Spleen (tissue), 7 donors: ENCODE data around the gene OTOG.

ENCODE experiments used
- CTCF ChIP-seq, 11 experiments: fragments of 200-600 bp in 7 of 11; fragments of 450-650 bp in 4 of 11; sonication (generic) in 4 of 11; IDR thresholded peaks in 8 of 11; conservative IDR thresholded peaks in 3 of 11; 1 replicate in 7 of 11; 2 replicates in 4 of 11; pipeline versions ENCODE4 v1.4.0 to v1.8.0; 2016 to 2021; ENCODE audit warnings: antibody characterized with exemption in 11 of 11, inconsistent platforms in 4 of 11, mild to moderate bottlenecking in 1 of 11
- POLR2A ChIP-seq, 3 donors: fragments of 450-650 bp; IDR thresholded peaks; one replicate each; pipeline ENCODE4 v1.5.1; 2017; ENCODE audit warnings: antibody characterized with exemption in 3 of 3, mild to moderate bottlenecking in 1 of 3
- POLR2AphosphoS5 ChIP-seq, 3 donors: sonication (generic); formaldehyde crosslinking; IDR thresholded peaks; one replicate each; pipeline ENCODE4 v1.5.1; 2017; ENCODE audit warnings: antibody characterized with exemption in 3 of 3
- donor health status: DM: no; HTN: no; CAD: no; lungs with moderate emphysema.
- donor health status: DM: no; HTN: no; CAD: no.
- donor health status: DM: no; HTN: no; CAD: no.

- TF ChIP-seq POLR2AphosphoS5 (IDR thresholded peaks at IDR 0.05) (no peak), POLR2A (IDR thresholded peaks at IDR 0.05) (no peak), CTCF (IDR thresholded peaks at IDR 0.05 in 8 of 11, conservative IDR thresholded peaks at IDR 0.05 in 3 of 11) (no peak)
Measured at GRCh38 chr11:17636721-17637120, 89.7 kb downstream of the OTOG start.
